Measurements from ENCODE around the gene DMD.

Gene DMD

DNA sequence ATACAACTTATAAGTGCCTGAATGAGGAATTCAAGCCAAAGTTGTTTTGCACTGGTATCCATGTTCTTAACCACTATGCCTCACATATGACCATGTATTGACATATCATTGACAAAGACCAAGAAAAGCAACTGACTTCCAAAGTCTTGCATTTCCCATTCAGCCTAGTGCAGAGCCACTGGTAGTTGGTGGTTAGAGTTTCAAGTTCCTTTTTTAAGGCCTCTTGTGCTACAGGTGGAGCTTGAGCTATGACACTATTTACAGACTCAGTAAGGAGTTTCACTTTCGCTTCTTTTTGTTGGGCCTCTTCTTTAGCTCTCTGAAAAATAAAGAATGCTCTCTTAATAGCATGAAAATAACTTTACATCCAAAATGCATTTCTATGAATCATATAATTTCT, 763.0 kb downstream of the DMD start:
- H3K36me3 ChIP-seq (ENCODE audit: control insufficient read depth, insufficient read depth, low read length): no peaks in the 10 kb centered on the region
- no peaks in the 10 kb centered on the region for H3K27me3 ChIP-seq (ENCODE audit: control insufficient read depth, insufficient read depth, low read length)
- no peak overlapping the region for H3K9ac ChIP-seq (ENCODE audit: low read length)
- H3K9me3 ChIP-seq (ENCODE audit: control insufficient read depth, low read length): no peaks in the 10 kb centered on the region
- H3K4me1 ChIP-seq (ENCODE audit: control insufficient read depth, insufficient read depth, low read length): no peaks in the 10 kb centered on the region
- H3K4me3 ChIP-seq (ENCODE audit: low read length): no peak overlapping the region

DNA sequence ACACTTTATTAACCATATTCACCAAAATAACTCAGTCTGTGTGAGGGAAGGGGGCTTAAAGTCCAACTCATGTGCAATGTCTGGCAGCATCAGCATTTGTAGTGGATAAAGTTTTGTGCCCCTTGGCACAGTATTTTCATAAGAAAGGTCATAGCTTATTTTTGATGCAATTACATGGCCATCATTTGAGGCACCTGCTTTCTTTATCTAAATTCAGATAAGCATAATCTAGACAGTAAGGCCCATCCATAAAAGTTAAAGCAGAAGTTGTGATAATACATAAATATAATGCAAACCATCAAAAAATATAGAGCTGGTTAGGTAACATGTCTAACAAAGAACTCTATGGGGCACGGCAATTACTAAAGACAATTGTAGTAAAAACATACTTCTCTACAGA, 763.7 kb downstream of the DMD start:
- Histone ChIP-seq H3K27me3 (ENCODE audit: control insufficient read depth, insufficient read depth, low read length) (no peaks in the 10 kb centered on the region), H3K36me3 (ENCODE audit: control insufficient read depth, insufficient read depth, low read length) (no peaks in the 10 kb centered on the region), H3K9me3 (ENCODE audit: control insufficient read depth, low read length) (no peaks in the 10 kb centered on the region), H3K9ac (ENCODE audit: low read length) (no peak overlapping the region), H3K4me1 (ENCODE audit: control insufficient read depth, insufficient read depth, low read length) (no peaks in the 10 kb centered on the region), H3K4me3 (ENCODE audit: low read length) (no peak overlapping the region)

DNA sequence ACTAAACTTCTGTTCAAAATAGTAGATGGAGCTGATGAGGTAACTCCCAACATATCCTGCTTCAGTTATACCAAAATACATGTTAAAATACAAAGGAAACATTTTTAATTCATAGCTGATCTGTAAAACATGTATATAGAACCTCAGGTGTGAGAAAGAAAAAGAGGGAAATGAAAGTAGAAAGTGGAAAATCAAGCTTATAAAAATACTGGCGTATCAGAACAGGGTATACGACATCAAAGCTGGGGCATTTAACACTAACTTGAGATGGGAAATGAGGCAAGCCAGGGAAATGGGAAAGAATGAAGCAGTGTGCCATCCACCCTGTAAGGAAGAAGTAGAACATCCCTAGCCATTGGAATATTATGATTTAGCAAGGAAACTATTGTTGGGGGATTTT, 767.5 kb downstream of the DMD start:
- no peaks in the 10 kb centered on the region for H3K9me3 ChIP-seq (ENCODE audit: control insufficient read depth, low read length)
- no peak overlapping the region for H3K4me3 ChIP-seq (ENCODE audit: low read length)
- H3K36me3 ChIP-seq (ENCODE audit: control insufficient read depth, insufficient read depth, low read length): no peaks in the 10 kb centered on the region
- no peak overlapping the region for H3K9ac ChIP-seq (ENCODE audit: low read length)
- H3K4me1 ChIP-seq (ENCODE audit: control insufficient read depth, insufficient read depth, low read length): no peaks in the 10 kb centered on the region
- H3K27me3 ChIP-seq (ENCODE audit: control insufficient read depth, insufficient read depth, low read length): no peaks in the 10 kb centered on the region

DNA sequence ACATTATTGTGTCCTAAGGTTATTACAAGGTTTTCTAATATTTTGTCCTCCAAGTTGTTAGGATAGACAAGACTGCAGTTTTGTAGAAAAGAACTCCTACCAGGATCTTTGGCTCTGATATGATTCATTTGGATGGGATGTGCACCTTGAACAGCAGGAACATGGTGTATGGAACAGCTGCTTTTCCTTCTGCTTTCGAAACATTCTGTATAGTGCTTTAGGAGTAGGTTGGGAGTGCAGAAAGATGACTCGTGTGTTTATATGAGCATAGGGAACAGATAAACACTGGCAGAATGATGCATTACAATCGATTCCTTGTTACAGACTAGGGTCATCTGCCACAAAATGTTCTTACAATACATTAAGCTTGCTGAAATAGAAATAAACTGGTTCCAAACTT, 790.1 kb downstream of the DMD start:
- Histone ChIP-seq H3K4me3 (ENCODE audit: low read length) (no peak overlapping the region), H3K9ac (ENCODE audit: low read length) (no peak overlapping the region), H3K4me1 (ENCODE audit: control insufficient read depth, insufficient read depth, low read length) (no peaks in the 10 kb centered on the region), H3K36me3 (ENCODE audit: control insufficient read depth, insufficient read depth, low read length) (no peaks in the 10 kb centered on the region), H3K27me3 (ENCODE audit: control insufficient read depth, insufficient read depth, low read length) (no peaks in the 10 kb centered on the region), H3K9me3 (ENCODE audit: control insufficient read depth, low read length) (no peaks in the 10 kb centered on the region)

DNA sequence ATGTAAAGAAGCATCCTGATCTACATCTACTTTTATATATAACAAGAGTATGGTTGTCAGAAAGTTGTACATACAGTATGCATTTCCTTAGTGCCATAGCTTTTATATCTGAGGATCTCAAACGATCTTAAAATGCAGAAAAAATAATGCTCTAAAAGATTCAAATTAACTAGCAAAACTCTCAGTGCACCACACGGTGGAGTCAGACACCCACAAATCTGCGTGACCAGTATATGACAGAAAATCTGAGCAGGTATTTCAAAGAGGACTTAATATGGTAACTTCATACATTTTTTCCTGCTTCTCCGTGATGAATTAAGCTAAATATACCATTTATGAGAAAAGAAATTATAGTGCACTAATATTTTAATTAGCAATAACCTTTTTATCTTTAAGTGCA, 803.0 kb downstream of the DMD start:
- H3K27me3 ChIP-seq (ENCODE audit: control insufficient read depth, insufficient read depth, low read length): no peaks in the 10 kb centered on the region
- no peaks in the 10 kb centered on the region for H3K4me1 ChIP-seq (ENCODE audit: control insufficient read depth, insufficient read depth, low read length)
- H3K4me3 ChIP-seq (ENCODE audit: low read length): no peak overlapping the region
- no peaks in the 10 kb centered on the region for H3K36me3 ChIP-seq (ENCODE audit: control insufficient read depth, insufficient read depth, low read length)
- H3K9ac ChIP-seq (ENCODE audit: low read length): no peak overlapping the region
- H3K9me3 ChIP-seq (ENCODE audit: control insufficient read depth, low read length): no peaks in the 10 kb centered on the region

DNA sequence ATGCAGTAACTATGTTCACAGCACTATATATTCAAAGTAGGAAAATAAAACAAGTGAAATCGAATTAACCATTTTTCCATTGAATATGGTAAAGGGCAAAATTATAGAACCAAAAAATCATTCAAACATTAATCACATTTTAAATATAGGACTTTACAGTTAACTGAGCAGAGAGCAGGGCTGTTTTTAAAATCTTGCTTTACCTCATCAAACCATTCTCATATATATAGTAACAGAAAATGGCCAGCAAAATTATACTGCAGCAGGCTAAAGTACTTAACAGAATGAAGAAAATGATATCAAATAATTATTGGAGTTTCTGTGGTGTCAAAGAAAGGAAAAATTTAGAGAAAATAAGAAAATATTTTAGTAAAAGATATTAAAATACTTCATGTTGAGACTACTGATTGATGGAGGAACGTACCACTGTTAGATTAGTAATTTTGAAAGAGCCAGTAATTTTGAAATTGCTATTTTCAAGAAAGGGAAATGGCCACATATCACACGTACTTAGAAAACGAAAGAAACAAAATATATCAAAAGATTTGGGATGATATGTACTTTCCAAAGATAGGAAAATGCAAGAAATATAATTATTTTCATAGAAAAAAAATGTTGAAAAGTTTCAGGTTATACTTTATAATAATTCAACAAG, 813.7 kb downstream of the DMD start:
- H3K9me3 ChIP-seq (ENCODE audit: control insufficient read depth, low read length): no peaks in the 10 kb centered on the region
- no peaks in the 10 kb centered on the region for H3K36me3 ChIP-seq (ENCODE audit: control insufficient read depth, insufficient read depth, low read length)
- H3K9ac ChIP-seq (ENCODE audit: low read length): no peak overlapping the region
- H3K4me1 ChIP-seq (ENCODE audit: control insufficient read depth, insufficient read depth, low read length): no peaks in the 10 kb centered on the region
- no peaks in the 10 kb centered on the region for H3K27me3 ChIP-seq (ENCODE audit: control insufficient read depth, insufficient read depth, low read length)
- no peak overlapping the region for H3K4me3 ChIP-seq (ENCODE audit: low read length)

DNA sequence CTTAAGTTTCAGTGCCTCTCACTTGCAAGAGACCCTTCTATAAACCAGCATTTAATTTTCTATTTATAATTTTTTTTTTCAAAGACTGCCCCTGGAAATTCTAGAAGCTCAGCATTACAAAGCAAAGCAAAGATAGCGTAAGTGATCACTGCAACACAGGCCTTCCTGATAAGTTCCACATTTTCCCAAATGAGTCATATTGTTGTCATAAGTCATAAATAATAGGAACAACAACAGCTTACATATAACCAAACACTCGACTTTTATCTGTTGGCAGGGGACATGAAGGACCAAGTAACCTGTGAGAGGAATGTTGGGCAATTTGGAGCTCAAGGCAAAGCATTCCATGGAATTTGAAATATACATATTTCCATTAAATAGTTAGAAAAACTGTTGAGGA, 815.5 kb downstream of the DMD start:
- H3K4me3 ChIP-seq (ENCODE audit: low read length): no peak overlapping the region
- H3K9ac ChIP-seq (ENCODE audit: low read length): no peak overlapping the region
- no peaks in the 10 kb centered on the region for H3K27me3 ChIP-seq (ENCODE audit: control insufficient read depth, insufficient read depth, low read length)
- H3K9me3 ChIP-seq (ENCODE audit: control insufficient read depth, low read length): no peaks in the 10 kb centered on the region
- H3K4me1 ChIP-seq (ENCODE audit: control insufficient read depth, insufficient read depth, low read length): no peaks in the 10 kb centered on the region
- H3K36me3 ChIP-seq (ENCODE audit: control insufficient read depth, insufficient read depth, low read length): no peaks in the 10 kb centered on the region

DNA sequence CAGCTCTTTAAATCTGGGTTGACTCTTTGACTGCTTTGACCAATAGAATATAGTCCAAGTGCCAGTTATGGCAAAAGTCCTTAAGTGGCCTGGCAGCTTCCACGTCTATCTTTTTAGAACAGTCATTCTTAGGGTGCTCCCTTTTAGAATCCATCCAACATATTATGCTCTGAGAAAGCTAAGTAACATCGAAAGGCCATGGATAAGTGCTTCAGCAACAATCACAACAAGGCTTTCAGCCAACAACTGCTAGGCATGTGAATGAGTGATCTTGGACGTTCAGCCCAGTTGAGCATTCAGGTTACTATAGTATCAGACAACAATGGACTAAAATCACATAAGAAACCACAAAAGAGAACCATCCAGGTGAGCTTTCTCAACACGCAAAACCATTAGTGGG, 818.7 kb downstream of the DMD start:
- H3K9me3 ChIP-seq (ENCODE audit: control insufficient read depth, low read length): no peaks in the 10 kb centered on the region
- no peak overlapping the region for H3K9ac ChIP-seq (ENCODE audit: low read length)
- no peaks in the 10 kb centered on the region for H3K27me3 ChIP-seq (ENCODE audit: control insufficient read depth, insufficient read depth, low read length)
- H3K4me1 ChIP-seq (ENCODE audit: control insufficient read depth, insufficient read depth, low read length): no peaks in the 10 kb centered on the region
- no peaks in the 10 kb centered on the region for H3K36me3 ChIP-seq (ENCODE audit: control insufficient read depth, insufficient read depth, low read length)
- H3K4me3 ChIP-seq (ENCODE audit: low read length): no peak overlapping the region

DNA sequence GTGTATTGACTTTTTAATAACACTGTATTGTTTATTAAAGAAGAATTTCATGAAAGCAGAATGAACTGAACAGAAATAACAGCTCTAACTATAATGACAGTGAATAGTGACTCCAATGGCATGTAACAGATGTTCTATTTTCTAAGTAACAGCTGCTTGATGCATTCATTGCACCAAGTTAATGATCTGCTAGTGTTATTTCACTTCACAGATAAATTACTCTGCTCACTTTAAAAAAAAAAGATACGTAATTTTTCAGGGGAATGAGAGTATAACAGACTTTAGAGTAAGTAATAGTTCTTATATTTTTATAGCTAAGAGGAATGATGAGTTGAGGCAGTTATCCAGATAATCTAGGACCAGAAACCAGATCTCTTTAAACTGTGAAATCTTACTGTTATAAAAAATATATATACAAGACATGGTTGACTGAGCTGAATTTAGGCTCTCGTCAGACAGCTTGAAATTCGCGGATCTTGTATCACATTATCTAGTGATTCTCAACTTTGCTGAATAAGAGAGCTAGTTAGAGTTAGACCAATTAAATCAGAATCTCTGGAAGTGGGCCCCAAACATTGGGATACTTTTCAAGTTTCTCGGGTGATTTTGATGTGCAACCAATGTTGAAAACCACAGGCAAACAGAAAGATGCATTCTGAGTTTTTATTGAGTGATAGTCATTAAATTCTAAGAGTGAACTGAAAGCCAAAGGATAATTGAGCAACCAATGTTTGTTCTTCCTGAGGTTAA, 840.7 kb downstream of the DMD start:
- Histone ChIP-seq H3K27me3 (ENCODE audit: control insufficient read depth, insufficient read depth, low read length) (no peaks in the 10 kb centered on the region), H3K4me1 (ENCODE audit: control insufficient read depth, insufficient read depth, low read length) (no peaks in the 10 kb centered on the region), H3K4me3 (ENCODE audit: low read length) (no peak overlapping the region), H3K9ac (ENCODE audit: low read length) (no peak overlapping the region), H3K9me3 (ENCODE audit: control insufficient read depth, low read length) (no peaks in the 10 kb centered on the region), H3K36me3 (ENCODE audit: control insufficient read depth, insufficient read depth, low read length) (no peaks in the 10 kb centered on the region)

DNA sequence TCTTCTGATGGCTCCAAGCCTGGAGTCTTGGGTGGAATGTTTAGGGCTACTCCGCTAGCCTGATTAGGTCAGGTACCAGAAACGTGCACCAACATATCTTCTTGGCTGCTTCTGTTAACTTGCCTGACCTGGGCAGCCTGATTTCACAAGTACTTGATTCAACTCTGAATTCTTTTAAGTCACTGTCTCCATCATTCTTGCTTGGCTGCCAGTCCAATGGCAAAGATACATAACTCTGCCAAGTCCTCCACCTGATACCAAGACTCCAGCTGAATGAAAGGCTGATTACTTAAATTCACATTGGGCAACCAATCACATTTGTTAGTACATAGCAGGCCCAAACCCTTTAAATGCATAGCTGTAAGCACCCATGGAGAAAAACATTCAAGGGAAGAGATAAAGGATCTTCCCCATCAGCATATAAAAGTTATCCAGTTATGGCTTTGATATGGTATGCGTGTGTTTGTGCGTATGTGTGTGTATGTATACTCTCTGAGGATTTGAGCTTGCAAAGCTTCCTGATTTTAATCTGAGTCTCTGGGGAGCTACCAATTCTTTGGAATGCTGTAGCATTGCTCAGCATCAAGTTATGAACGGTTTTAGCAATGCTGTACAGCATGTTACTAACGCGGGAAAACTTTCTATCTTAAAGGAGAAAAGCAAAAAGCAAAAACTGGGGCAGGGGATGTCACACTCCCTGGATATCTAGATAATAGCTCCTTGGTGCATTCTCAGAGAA, 917.2 kb downstream of the DMD start:
- Histone ChIP-seq H3K27me3 (ENCODE audit: control insufficient read depth, insufficient read depth, low read length) (peaks cover 7% of the 10 kb centered on the region), H3K9ac (ENCODE audit: low read length) (no peak overlapping the region), H3K36me3 (ENCODE audit: control insufficient read depth, insufficient read depth, low read length) (no peaks in the 10 kb centered on the region), H3K9me3 (ENCODE audit: control insufficient read depth, low read length) (no peaks in the 10 kb centered on the region), H3K4me1 (ENCODE audit: control insufficient read depth, insufficient read depth, low read length) (no peaks in the 10 kb centered on the region), H3K4me3 (ENCODE audit: low read length) (no peak overlapping the region)

DNA sequence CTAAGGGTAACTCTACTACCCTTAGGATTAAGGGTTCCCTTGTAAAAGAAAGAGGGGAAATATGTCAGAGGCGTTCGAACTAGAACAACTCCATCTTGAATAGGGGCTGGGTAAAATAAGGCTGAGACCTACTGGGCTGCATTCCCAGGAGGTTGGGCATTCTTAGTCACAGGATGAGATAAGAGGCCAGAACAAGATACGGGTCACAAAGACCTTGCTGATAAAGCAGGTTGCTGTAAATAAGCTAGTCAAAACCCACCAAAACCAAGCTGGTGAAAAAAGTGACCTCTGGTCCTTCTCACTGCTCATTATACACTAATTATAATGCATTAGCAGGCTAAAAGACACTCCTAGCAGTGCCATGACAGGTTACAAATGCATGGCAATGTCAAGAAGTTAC, 922.0 kb downstream of the DMD start:
- Histone ChIP-seq H3K4me1 (ENCODE audit: control insufficient read depth, insufficient read depth, low read length) (no peaks in the 10 kb centered on the region), H3K27me3 (ENCODE audit: control insufficient read depth, insufficient read depth, low read length) (peaks cover 5% of the 10 kb centered on the region), H3K36me3 (ENCODE audit: control insufficient read depth, insufficient read depth, low read length) (no peaks in the 10 kb centered on the region), H3K4me3 (ENCODE audit: low read length) (no peak overlapping the region), H3K9ac (ENCODE audit: low read length) (no peak overlapping the region), H3K9me3 (ENCODE audit: control insufficient read depth, low read length) (no peaks in the 10 kb centered on the region)

DNA sequence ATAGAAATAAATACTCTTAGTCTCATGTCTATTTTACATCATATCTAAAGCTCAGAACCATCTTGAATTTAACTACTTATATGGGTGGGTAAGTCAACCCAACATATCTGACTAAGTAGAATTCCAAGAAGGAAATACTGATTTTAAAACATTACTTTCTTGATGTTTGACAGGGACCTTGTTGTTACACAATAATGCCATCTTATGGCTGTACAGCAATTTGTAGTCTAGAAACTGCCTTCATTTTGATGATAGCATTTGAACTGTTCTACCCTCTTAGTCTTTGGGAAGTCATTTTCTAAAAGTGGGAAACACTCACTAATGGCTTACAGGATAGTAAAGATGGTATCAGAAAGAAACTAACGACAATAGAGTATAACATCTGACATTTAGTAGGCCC, 929.5 kb downstream of the DMD start:
- Histone ChIP-seq H3K36me3 (ENCODE audit: control insufficient read depth, insufficient read depth, low read length) (no peaks in the 10 kb centered on the region), H3K27me3 (ENCODE audit: control insufficient read depth, insufficient read depth, low read length) (no peaks in the 10 kb centered on the region), H3K9me3 (ENCODE audit: control insufficient read depth, low read length) (no peaks in the 10 kb centered on the region), H3K9ac (ENCODE audit: low read length) (no peak overlapping the region), H3K4me1 (ENCODE audit: control insufficient read depth, insufficient read depth, low read length) (no peaks in the 10 kb centered on the region), H3K4me3 (ENCODE audit: low read length) (no peak overlapping the region)

All from mucosa of stomach (tissue), 1 donor.